Adrenal gland (tissue), 12 donors: ENCODE results near the gene UCHL3. TPM values are rescaled to one million over a fixed set of nuclear protein-coding genes. Genes with fewer than 3 reads are reported as not detected.

Source experiments
- DNase-seq, 7 donors: peaks; one replicate each; pipeline ENCODE4 v3.0.0-alpha.2; 2019 to 2020
- H3K27ac ChIP-seq, 5 donors: fragments of 200-600 bp; sonication (generic) in 4 of 5; 1 replicate in 3 of 5; 2 replicates in 2 of 5; pipeline versions ENCODE4 v1.5.1 to v1.8.0; 2016 to 2020; ENCODE audit warnings: mild to moderate bottlenecking in 1 of 5
- H3K27me3 ChIP-seq: fragments of 200-600 bp; 2 replicates; pipeline ENCODE4 v1.8.0; 2021
- H3K36me3 ChIP-seq, 2 donors: fragments of 200-600 bp; replicated peaks in 1 of 2; 1 replicate in 1 of 2; 2 replicates in 1 of 2; pipeline versions ENCODE4 v1.5.1 to v1.8.0; 2018 to 2022
- H3K4me1 ChIP-seq, 2 donors: fragments of 200-600 bp; replicated peaks in 1 of 2; 1 replicate in 1 of 2; 2 replicates in 1 of 2; pipeline versions ENCODE4 v1.5.1 to v1.8.0; 2018 to 2021
- H3K4me3 ChIP-seq, 4 donors: fragments of 200-600 bp; sonication (generic) in 3 of 4; one replicate each; pipeline ENCODE4 v1.5.1; 2016 to 2018
- H3K9me3 ChIP-seq, 3 donors: fragments of 200-600 bp; sonication (generic) in 1 of 3; replicated peaks in 1 of 3; 1 replicate in 2 of 3; 2 replicates in 1 of 3; pipeline versions ENCODE4 v1.5.1 to v1.8.0; 2016 to 2021
- POLR2A ChIP-seq, 2 donors: fragments of 450-650 bp; IDR thresholded peaks; one replicate each; pipeline ENCODE4 v1.6.1; 2017; ENCODE audit warnings: antibody characterized with exemption in 2 of 2, mild to moderate bottlenecking in 2 of 2, moderate library complexity in 1 of 2
- WGBS, 4 donors: extraction: QIAGEN DNeasy Blood & Tissue Kit in 2 of 4; methylation state at CpG; one replicate each; pipeline versions ENCODE4 v1.1.5 to v1.1.7; 2013 to 2017; 5-methylcytosine and 5-hydroxymethylcytosine counted together
- intact Hi-C, 2 donors: fragments of 100-400 bp; cut with DNase I; formaldehyde crosslinking; loops; one replicate each; pipeline versions ENCODE4 v1.14.1 to v1.15.0; 2022 to 2023
- polyA plus RNA-seq, 3 donors: library from polyadenylated mRNA; stranded (reverse); fragments of 200-250 nt in 2 of 3; fragments of 350-450 nt in 1 of 3; fragmentation: Illumina TruSeq in 1 of 3; extraction: RNeasy Lipid Tissue Mini Kit (QIAGEN cat#74804) in 1 of 3; gene quantifications; one replicate each; pipeline ENCODE4 v1.2.3, GENCODE V29; 2013 to 2014
- total RNA-seq, 9 donors: library from RNA; depleted of rRNA in 4 of 9; stranded (reverse); fragments of >200 nt in 4 of 9; fragments of 120-200 nt in 1 of 9; fragmentation: NEBNext Ultra II Directional in 1 of 9; extraction: Animal tissue kit (Norgen Biotek cat#: 25700) in 1 of 9; gene quantifications; one replicate each; pipeline versions ENCODE4 v1.1.0 to v1.2.4, GENCODE V29; 2013 to 2023
- TF ChIP-seq, protein P1 (sequence below), 6 experiments: fragments of 450-650 bp in 4 of 6; fragments of 200-600 bp in 2 of 6; sonication (generic) in 1 of 6; IDR thresholded peaks; 1 replicate in 5 of 6; 2 replicates in 1 of 6; pipeline versions ENCODE4 v1.5.1 to v1.8.0; 2016 to 2021; ENCODE audit warnings: antibody characterized with exemption in 6 of 6, mild to moderate bottlenecking in 2 of 6, moderate library complexity in 1 of 6
- donor health status: healthy with polysubstance abuse.
- donor health status: Bipolar disorder and iron deficiency.
- donor health status: DM: yes; HTN: yes; CAD: no.
- donor health status: DM: no; HTN: no; CAD: no.
- donor health status: DM: no; HTN: no; CAD: no.
- donor health status: DM: yes; HTN: yes; CAD: no.

The UCHL3 gene
- total and polyA plus RNA-seq, 12 donors, result 33.5 to 183 (median 62.7) TPM

DNA sequence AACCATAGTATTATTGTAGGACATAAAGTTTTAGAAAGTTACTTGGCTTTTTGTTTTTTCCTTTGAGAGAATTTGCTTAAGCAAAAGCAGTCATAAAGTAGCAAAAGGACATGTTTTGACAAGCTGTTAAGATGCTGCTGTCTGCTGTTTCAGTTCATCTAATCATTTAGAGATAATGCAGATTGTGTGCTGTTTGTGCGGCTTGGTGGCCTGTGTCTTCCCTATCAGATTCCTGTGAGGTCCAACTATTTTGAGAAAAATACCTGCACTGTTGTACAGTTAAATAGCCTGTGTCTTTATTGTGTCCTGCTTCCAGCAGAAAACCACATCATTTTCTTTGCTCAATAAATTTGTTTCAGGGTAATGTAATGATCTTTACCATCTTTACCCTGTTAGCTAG is 20.0 kb downstream of the UCHL3 start:
- Histone ChIP-seq H3K4me3 (no peak overlapping the region), H3K36me3 (peaks cover 0 to 25% of the 10 kb centered on the region in 2 donors), H3K27me3 (no peaks in the 10 kb centered on the region), H3K9me3 (no peaks in the 10 kb centered on the region), H3K27ac (no peak overlapping the region), H3K4me1 (no peaks in the 10 kb centered on the region)
- DNase-seq, result no peak
- 72 to 86% (median 76%) methylated on average over 1 of the region's 1 CpG for WGBS, 4 donors
- TF ChIP-seq POLR2A (IDR thresholded peaks at IDR 0.05), result no peak
- TF ChIP-seq, protein P1, sequence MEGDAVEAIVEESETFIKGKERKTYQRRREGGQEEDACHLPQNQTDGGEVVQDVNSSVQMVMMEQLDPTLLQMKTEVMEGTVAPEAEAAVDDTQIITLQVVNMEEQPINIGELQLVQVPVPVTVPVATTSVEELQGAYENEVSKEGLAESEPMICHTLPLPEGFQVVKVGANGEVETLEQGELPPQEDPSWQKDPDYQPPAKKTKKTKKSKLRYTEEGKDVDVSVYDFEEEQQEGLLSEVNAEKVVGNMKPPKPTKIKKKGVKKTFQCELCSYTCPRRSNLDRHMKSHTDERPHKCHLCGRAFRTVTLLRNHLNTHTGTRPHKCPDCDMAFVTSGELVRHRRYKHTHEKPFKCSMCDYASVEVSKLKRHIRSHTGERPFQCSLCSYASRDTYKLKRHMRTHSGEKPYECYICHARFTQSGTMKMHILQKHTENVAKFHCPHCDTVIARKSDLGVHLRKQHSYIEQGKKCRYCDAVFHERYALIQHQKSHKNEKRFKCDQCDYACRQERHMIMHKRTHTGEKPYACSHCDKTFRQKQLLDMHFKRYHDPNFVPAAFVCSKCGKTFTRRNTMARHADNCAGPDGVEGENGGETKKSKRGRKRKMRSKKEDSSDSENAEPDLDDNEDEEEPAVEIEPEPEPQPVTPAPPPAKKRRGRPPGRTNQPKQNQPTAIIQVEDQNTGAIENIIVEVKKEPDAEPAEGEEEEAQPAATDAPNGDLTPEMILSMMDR (IDR thresholded peaks at IDR 0.05), result no peak
- intact Hi-C loops, result no loop called here

DNA sequence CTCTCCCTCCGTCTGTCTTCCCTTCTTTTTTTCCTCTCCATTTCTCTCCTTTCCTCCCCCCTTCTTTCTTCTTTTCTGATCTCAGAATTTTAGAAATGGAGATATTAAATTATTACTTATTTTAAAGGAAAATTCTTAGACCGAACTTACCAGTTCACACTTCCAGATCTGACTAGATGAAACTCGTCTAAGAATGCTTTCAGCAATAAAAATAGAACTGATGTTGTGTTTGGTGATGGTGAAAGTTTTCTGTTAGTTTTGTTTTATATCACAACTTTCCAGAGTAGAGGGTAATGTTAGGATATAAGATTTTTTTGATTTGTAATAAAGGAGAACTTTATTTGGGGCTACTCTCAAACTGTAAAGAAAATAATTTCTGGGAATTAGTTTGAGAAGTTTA is 29.9 kb downstream of the UCHL3 start:
- TF ChIP-seq POLR2A (IDR thresholded peaks at IDR 0.05), result no peak
- TF ChIP-seq, protein P1 (IDR thresholded peaks at IDR 0.05), result no peak
- H3K27me3 ChIP-seq, result no peaks in the 10 kb centered on the region
- H3K4me1 ChIP-seq, result no peaks in the 10 kb centered on the region
- 90 to 91% (median 91%) methylated on average over 3 of the region's 3 CpGs for WGBS, 4 donors
- H3K9me3 ChIP-seq, result peaks cover 0 to 13% (median 0%) of the 10 kb centered on the region in 3 donors
- no peaks in the 10 kb centered on the region for H3K36me3 ChIP-seq
- intact Hi-C loops, result no loop called here
- no peak for DNase-seq
- no peak overlapping the region for H3K4me3 ChIP-seq
- no peak overlapping the region for H3K27ac ChIP-seq

DNA sequence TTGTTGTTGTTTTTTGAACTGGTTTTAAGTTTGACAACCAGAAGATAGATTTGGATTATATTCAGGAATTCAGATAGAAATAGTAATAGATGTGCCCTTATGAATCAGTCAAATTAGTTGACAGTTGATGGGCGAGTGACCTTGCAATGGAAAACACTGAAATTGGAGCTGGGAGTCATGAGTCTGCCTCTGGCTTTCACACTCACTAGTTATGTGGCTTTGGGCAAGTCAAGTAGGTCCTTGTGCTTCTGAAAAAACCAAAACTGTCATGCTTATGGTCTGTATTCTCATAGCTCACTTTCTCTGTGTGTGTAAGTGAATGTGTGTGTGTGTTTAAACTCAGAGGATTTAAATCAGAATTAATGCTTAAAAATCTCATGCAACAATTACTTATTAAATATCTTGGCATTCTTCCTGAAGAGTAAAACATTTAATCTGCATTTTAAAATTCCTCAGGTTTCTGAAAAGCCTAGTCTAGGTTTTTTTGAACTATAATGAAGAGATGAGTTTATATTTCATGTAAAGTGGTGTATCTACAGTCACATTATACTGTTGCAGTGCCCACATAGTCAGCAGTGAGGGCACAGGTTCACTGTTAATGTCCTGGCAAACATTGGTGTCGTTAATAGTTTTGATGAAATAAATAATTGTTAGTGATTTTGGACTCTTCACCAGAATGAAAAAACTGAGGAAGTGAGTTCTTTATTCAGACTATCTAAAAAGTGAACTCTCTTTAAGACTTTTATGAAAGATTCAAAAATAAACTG is 32.5 kb downstream of the UCHL3 start:
- intact Hi-C loops, result no loop called here
- Histone ChIP-seq H3K4me1 (no peaks in the 10 kb centered on the region), H3K4me3 (no peak overlapping the region), H3K27ac (no peak overlapping the region), H3K9me3 (peaks cover 0 to 13% (median 0%) of the 10 kb centered on the region in 3 donors), H3K36me3 (no peaks in the 10 kb centered on the region), H3K27me3 (no peaks in the 10 kb centered on the region)
- WGBS, 4 donors, result 60 to 88% (median 72%) methylated on average over 2 of the region's 2 CpGs
- no peak for TF ChIP-seq POLR2A (IDR thresholded peaks at IDR 0.05)
- TF ChIP-seq, protein P1 (IDR thresholded peaks at IDR 0.05), result no peak
- DNase-seq, result peak in 3 of 7 donors; percentile 11 to 16 (median 15)

DNA sequence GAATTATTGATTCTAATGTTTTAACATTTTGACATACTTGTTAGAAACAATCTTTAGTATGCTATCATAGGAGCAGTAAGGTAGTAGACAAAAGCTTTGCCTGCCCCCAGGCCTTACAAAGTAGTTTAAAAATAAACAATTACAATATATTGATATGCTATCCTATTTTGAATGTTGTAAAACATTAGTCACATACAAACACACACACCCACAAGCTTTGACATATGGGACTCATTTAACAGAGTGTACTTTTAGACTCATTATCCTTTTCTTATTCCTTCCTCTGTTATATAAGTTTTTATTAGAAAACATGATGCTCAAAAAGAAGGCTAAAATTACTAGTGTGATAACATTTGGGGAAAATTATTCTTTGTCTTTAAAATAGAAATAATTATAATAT is 33.5 kb downstream of the UCHL3 start:
- H3K4me3 ChIP-seq, result no peak overlapping the region
- DNase-seq, result no peak
- no peaks in the 10 kb centered on the region for H3K27me3 ChIP-seq
- H3K4me1 ChIP-seq, result no peaks in the 10 kb centered on the region
- TF ChIP-seq, protein P1 (IDR thresholded peaks at IDR 0.05), result no peak
- TF ChIP-seq POLR2A (IDR thresholded peaks at IDR 0.05), result no peak
- H3K36me3 ChIP-seq, result no peaks in the 10 kb centered on the region
- no peak overlapping the region for H3K27ac ChIP-seq
- peaks cover 0 to 13% (median 0%) of the 10 kb centered on the region in 3 donors for H3K9me3 ChIP-seq
- intact Hi-C loops, result no loop called here
